ENCODE results near the gene HDAC5.
"Not testable (repeated sequence)": the region's sequence is repeated elsewhere in the genome, so short reads cannot be mapped to it uniquely, and the experiment has no call there.

Gene HDAC5

GRCh38 chr17:44134752-44135568 lies 11.5 kb upstream of the HDAC5 start:
- no peak overlapping the region for H3K27ac ChIP-seq (ENCODE audit: low read length)

GRCh38 chr17:44133918-44134476 lies 10.6 kb upstream of the HDAC5 start:
- H4K20me1 ChIP-seq (ENCODE audit: insufficient read depth, low read length), result no peaks in the 10 kb centered on the region
- H3K27me3 ChIP-seq (ENCODE audit: insufficient read depth, low read length, poor library complexity), result no peaks in the 10 kb centered on the region
- no peaks in the 10 kb centered on the region for H3K79me2 ChIP-seq (ENCODE audit: insufficient read depth, low read length)
- H3K9me3 ChIP-seq (ENCODE audit: insufficient read depth, low read length, severe bottlenecking), result no peaks in the 10 kb centered on the region
- no peak overlapping the region for H3K4me2 ChIP-seq (ENCODE audit: insufficient read depth, low read length)
- H3K27ac ChIP-seq (ENCODE audit: low read length), result no peak overlapping the region
- H3K4me3 ChIP-seq (ENCODE audit: low read depth in 1 of 2, low read length in 2 of 2), result no peak overlapping the region
- H3K36me3 ChIP-seq (ENCODE audit: insufficient read depth, low read length), result no peaks in the 10 kb centered on the region
- TF ChIP-seq CTCF (IDR thresholded peaks at IDR 0.05; ENCODE audit: borderline replicate concordance, extremely low read depth, low read length, poor library complexity, severe bottlenecking), result no peak
- TF ChIP-seq EZH2 (IDR thresholded peaks at IDR 0.05; ENCODE audit: borderline replicate concordance, low read depth, low read length, severe bottlenecking), result no peak
- DNase-seq (no peak), ATAC-seq (ENCODE audit: insufficient read depth, low read depth) (no peak)
- H3K4me1 ChIP-seq (ENCODE audit: insufficient read depth, low read length), result no peaks in the 10 kb centered on the region
- no peak overlapping the region for H3K9ac ChIP-seq (ENCODE audit: low read depth, low read length)
- H2AFZ ChIP-seq (ENCODE audit: low read depth, low read length), result no peak overlapping the region

More at GRCh38 chr17:44134752-44135568, 11.5 kb upstream of the HDAC5 start:
- no peak for ATAC-seq (ENCODE audit: insufficient read depth, low read depth)
- Histone ChIP-seq H4K20me1 (ENCODE audit: insufficient read depth, low read length) (no peaks in the 10 kb centered on the region), H3K79me2 (ENCODE audit: insufficient read depth, low read length) (no peaks in the 10 kb centered on the region), H3K36me3 (ENCODE audit: insufficient read depth, low read length) (no peaks in the 10 kb centered on the region), H3K9me3 (ENCODE audit: insufficient read depth, low read length, severe bottlenecking) (no peaks in the 10 kb centered on the region), H3K9ac (ENCODE audit: low read depth, low read length) (no peak overlapping the region), H3K4me1 (ENCODE audit: insufficient read depth, low read length) (no peaks in the 10 kb centered on the region), H3K27me3 (ENCODE audit: insufficient read depth, low read length, poor library complexity) (no peaks in the 10 kb centered on the region), H3K4me2 (ENCODE audit: insufficient read depth, low read length) (no peak overlapping the region), H3K4me3 (ENCODE audit: low read depth in 1 of 2, low read length in 2 of 2) (no peak overlapping the region), H2AFZ (ENCODE audit: low read depth, low read length) (no peak overlapping the region)
- TF ChIP-seq CTCF (IDR thresholded peaks at IDR 0.05; ENCODE audit: borderline replicate concordance, extremely low read depth, low read length, poor library complexity, severe bottlenecking), result no peak
- no peak for TF ChIP-seq EZH2 (IDR thresholded peaks at IDR 0.05; ENCODE audit: borderline replicate concordance, low read depth, low read length, severe bottlenecking)
- no peak for DNase-seq

GRCh38 chr17:44132275-44132821 lies 8.9 kb upstream of the HDAC5 start:
- ATAC-seq (ENCODE audit: insufficient read depth, low read depth), result no peak
- Histone ChIP-seq H2AFZ (ENCODE audit: low read depth, low read length) (no peak overlapping the region), H3K4me2 (ENCODE audit: insufficient read depth, low read length) (no peak overlapping the region)

GRCh38 chr17:44131372-44131771 lies 7.9 kb upstream of the HDAC5 start:
- H3K36me3 ChIP-seq (ENCODE audit: insufficient read depth, low read length); H3K79me2 ChIP-seq (ENCODE audit: insufficient read depth, low read length); H2AFZ ChIP-seq (ENCODE audit: low read depth, low read length); H3K4me1 ChIP-seq (ENCODE audit: insufficient read depth, low read length); H3K27me3 ChIP-seq (ENCODE audit: insufficient read depth, low read length, poor library complexity); H3K9ac ChIP-seq (ENCODE audit: low read depth, low read length); H3K27ac ChIP-seq (ENCODE audit: low read length); H3K4me3 ChIP-seq (ENCODE audit: low read depth in 1 of 2, low read length in 2 of 2); H4K20me1 ChIP-seq (ENCODE audit: insufficient read depth, low read length); DNase-seq; H3K9me3 ChIP-seq (ENCODE audit: insufficient read depth, low read length, severe bottlenecking); H3K4me2 ChIP-seq (ENCODE audit: insufficient read depth, low read length); ATAC-seq (ENCODE audit: insufficient read depth, low read depth): not testable (repeated sequence)

More at GRCh38 chr17:44132275-44132821, 8.9 kb upstream of the HDAC5 start:
- TF ChIP-seq EZH2 (IDR thresholded peaks at IDR 0.05; ENCODE audit: borderline replicate concordance, low read depth, low read length, severe bottlenecking) (no peak), CTCF (IDR thresholded peaks at IDR 0.05; ENCODE audit: borderline replicate concordance, extremely low read depth, low read length, poor library complexity, severe bottlenecking) (no peak)
- Histone ChIP-seq H3K4me3 (ENCODE audit: low read depth in 1 of 2, low read length in 2 of 2) (no peak overlapping the region), H3K9ac (ENCODE audit: low read depth, low read length) (no peak overlapping the region), H3K36me3 (ENCODE audit: insufficient read depth, low read length) (no peaks in the 10 kb centered on the region), H3K4me1 (ENCODE audit: insufficient read depth, low read length) (no peaks in the 10 kb centered on the region), H3K27me3 (ENCODE audit: insufficient read depth, low read length, poor library complexity) (no peaks in the 10 kb centered on the region), H3K79me2 (ENCODE audit: insufficient read depth, low read length) (no peaks in the 10 kb centered on the region), H3K9me3 (ENCODE audit: insufficient read depth, low read length, severe bottlenecking) (no peaks in the 10 kb centered on the region), H4K20me1 (ENCODE audit: insufficient read depth, low read length) (no peaks in the 10 kb centered on the region), H3K27ac (ENCODE audit: low read length) (no peak overlapping the region)
- no peak for DNase-seq

Measured in DND-41 (cell line).